NB4 (cell line): ENCODE results near the gene OSER1.

ENCODE experiments used
- CTCF ChIP-seq: IDR thresholded peaks from one replicate; pipeline ENCODE4 v1.5.1; 2012; ENCODE audit warnings: low read depth, low read length
- MAX ChIP-seq: IDR thresholded peaks from 2 replicates; pipeline ENCODE4 v1.6.1; 2011; ENCODE audit warnings: low read depth, low read length
- POLR2A ChIP-seq: IDR thresholded peaks from 2 replicates; pipeline ENCODE4 v1.6.1; 2011; ENCODE audit warnings: mild to moderate bottlenecking; ENCODE audit not compliant: insufficient read length; ENCODE audit errors: extremely low read depth

GRCh38 chr20:44204156-44204831 lies 6.3 kb downstream of the OSER1 start:
- TF ChIP-seq CTCF, result no peak
- TF ChIP-seq MAX, result no peak
- no peak for TF ChIP-seq POLR2A
